ENCODE results near the gene CD151.

The CD151 gene

DNA sequence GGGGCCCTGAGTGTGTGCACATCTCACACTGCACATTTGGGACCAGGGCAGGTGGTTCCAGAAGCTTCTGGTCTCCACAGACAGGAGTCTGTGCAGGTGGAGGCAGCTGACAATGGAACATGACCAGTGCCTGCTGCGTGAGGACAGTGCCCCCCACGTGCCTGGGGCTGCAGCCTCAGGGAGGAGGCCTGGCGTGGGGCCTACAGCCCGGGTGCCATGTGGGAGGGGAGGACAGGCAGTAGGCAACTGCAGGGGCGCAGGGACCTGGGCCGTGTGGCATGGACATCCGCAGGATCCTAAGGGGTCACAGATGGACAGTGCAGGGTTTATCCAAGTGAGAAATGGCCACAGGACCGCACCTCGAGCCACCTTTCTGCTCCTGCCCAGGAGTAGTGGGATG lies 38.7 kb downstream of the CD151 start:
- no peak for DNase-seq (ENCODE audit: low spot score)

DNA sequence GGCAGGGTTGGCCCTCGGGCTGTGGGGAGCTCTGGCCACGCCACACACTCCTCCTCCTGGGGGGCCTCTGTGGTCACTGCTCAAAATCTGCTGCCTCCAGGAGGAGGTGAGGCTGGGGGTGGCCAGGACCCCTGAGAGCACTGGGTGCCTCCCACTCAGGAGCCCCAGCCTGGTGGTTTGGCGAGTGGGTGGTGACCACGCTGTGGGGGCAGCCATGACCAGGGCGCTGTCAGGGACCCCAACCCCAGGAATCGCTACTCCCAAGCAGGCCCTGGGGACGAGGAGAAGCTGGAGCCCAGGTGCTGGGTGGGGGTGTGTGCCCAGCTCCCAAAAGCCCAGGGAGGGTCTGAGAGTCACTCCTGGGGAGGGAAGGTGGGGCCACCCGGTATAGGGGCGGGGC lies 40.0 kb downstream of the CD151 start:
- no peak for DNase-seq (ENCODE audit: low spot score)

DNA sequence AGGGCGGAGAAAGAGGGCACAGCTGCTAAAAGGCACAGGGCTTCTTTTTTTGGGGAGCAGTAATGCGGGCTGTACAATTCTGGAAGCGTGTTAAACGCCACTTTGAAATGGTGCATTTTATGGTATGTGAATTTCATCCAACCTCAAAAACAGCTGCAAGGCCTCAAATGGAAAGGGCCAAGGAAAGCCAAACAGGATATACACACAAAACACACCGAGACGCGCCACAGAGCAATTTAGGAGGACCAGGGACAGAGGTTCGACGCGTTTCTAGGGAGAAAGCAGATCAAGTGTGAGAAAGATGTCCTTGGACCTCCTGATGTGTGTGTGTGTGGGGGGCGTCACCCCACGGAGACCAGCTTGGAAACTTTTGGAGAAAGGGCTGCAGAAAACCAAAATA lies 41.0 kb downstream of the CD151 start:
- DNase-seq (ENCODE audit: low spot score) = no peak

DNA sequence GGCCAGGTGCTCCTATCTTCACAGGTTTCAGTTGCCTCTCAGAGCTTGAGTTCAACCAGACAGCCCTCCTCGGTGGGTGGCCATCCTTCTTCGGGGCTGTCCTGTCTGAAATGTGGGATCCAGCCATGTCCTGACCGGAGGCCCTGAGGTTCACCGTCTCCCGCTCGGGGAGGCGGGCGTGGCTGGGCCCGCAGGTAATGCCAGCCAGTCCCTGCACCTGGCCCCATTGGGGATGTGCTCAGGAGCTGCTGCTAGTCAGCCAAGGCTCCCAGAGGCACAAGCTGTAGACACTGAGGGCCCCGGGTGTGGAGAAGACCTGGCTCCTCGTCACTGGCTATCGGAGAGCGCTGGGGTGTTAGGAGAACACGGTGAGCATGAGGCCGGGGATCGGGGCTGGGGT lies 42.5 kb downstream of the CD151 start:
- no peak for DNase-seq (ENCODE audit: low spot score)

DNA sequence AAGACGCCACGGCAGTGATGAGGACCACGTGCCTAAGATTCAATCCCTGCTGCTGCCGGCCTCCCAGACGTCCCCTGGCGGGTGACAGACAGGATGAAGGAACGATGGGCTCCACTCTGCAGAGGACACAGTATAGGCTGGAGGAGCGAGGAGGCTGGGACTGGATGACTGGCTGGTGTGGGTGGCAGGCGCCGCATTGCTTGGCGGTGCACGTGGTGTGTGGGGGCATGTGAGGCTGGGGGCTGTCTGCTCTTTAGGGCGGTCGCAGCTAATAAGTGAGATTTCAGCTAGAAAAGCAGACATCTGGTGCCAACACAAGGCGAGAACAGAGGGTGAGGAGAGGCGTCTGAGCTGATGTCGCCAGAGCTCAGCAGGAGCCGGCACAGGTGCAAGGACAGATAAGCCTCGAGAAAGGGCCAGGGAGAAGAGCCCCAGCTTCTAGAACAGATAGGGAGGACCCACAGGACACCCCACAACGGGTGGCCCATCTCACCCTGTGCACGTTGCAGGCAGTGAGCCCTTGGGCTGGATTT lies 43.1 kb downstream of the CD151 start:
- no peak for DNase-seq (ENCODE audit: low spot score)

DNA sequence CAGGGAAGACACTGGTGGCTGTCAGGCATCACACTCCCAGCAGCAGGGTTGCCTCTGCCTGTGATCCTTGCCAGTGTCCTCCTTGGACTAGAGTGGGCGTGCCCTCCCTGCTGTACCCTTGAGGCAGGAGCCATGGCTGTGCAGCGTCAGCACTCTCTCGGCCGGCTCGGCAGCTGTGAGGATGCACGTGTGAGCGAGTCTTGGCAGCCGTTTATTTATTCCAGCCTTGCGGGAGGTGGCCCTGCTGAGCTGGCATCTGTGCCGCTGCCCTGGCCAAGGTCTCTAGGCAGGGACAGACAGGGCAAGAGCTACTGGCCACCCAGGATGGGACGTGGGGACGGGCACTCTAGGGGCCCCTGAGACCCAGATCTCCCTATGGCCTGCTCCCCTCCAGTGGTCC lies 43.8 kb downstream of the CD151 start:
- no peak for DNase-seq (ENCODE audit: low spot score)

DNA sequence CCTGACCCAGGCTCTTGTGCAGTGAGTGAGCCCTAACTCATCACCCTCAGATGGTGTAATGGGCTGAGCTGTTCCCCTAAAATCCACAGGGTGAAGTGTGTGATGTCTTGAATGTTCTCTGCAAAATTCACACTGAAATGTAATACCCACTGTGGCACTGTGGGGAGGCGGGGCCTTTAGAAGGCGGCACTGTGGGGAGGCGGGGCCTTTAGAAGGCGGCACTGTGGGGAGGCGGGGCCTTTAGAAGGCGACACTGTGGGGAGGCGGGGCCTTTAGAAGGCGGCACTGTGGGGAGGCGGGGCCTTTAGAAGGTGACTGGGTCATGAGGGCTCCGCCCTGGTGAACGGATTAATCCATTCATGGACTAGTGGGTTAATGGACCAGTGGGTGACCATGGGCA lies 44.8 kb downstream of the CD151 start:
- no peak for DNase-seq (ENCODE audit: low spot score)

DNA sequence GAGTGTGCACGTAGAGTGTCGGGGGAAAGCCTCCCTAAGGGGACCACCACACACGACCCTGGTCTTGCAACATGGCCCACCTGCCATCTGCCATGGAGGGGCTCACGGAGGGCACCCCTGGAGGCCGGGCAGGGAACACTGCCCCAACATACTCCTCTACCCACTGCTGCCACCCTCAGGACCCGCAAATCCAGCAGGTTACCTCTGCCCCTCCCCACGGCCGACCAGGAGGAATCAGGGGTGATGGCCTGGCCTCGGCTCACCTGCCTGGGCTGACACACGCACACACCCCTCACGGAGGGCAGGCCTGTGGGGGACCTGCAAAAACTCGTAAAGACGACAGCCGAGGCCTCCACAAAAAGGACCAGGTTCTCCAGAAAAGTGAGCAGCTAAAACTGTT lies 47.7 kb downstream of the CD151 start:
- DNase-seq (ENCODE audit: low spot score) = no peak

DNA sequence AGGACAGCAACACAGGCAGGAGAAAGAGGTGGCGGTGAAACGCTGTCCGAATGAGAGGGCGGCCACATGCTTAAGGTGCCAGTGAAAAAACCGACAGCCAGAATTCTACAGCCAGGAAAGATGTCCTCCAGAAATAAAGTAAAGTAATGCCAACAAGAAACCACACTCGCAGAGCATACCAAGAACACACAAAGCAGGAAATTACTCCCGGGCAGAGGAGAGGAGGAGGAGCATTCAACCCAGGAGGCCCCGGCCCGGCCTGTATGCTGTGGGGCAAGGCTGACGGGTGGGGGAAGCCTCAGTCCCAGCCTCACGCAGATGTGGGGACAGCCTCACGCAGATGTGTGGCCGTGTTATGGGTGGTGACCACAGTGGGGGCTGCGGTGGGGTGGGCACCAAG lies 49.8 kb downstream of the CD151 start:
- no peak for DNase-seq (ENCODE audit: low spot score)

DNA sequence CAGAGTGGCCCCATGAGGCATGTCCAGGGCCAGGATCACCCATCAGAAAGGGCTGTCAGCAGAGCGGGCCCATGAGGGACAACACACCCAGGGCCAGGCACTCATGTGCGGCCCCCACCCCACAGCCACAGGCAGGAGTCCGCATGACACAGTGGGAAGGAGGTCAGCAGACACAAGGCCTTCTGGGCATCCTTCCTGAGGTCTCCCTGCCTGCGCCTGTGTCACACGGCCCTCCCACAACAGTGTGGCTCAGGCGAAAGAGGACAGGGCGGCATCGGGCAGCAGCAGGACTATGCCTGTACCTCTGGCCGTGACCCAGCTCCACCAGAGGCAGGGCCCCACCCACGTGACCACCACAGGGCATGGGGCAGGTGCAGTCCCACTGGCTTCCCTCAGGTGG lies 50.8 kb downstream of the CD151 start:
- DNase-seq (ENCODE audit: low spot score) = no peak

DNA sequence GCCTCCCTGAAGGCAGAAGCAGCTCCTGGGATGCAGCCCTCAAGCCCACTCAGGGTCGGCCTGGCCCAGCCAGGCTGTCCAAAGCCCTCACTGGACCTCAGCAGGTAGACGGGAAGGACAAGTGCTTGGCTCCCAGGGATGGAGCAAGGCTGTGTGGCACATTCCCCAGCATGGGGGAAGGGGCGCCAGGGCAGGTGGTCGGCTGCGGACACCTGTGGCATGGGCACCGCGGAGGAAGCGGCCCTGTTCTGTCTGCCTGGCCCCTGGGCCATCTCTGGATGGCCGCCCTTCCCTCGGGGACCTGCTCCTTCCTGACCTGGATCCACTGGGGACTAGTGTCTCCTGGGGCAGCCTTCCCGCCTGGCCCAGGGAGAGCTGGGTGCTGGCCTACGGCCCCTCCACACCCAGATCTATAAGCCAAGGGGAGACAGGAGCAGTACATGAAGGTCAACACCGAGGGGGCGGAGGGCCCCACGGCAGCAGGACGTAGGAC lies 51.9 kb downstream of the CD151 start:
- no peak for DNase-seq (ENCODE audit: low spot score)

DNA sequence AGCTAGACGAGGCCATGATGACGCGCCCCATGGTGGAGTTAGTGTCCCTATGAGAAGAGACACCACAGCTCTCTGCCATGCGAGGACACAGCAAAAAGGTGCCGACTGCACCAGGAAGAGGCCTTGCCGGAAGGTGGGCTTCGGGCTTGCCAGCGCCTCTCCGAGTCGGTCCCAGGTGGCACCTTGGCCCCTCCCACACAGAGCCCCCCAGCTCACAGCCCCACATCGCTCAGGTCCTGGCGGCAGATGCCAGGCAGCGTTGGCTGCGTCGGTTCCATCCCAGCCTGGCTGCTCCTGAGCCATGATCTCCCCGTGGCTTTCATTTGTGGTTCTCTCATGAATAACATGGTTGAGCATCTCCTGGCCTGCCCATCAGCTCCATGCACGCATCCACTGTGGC lies 53.8 kb downstream of the CD151 start:
- no peak for DNase-seq (ENCODE audit: low spot score)

DNA sequence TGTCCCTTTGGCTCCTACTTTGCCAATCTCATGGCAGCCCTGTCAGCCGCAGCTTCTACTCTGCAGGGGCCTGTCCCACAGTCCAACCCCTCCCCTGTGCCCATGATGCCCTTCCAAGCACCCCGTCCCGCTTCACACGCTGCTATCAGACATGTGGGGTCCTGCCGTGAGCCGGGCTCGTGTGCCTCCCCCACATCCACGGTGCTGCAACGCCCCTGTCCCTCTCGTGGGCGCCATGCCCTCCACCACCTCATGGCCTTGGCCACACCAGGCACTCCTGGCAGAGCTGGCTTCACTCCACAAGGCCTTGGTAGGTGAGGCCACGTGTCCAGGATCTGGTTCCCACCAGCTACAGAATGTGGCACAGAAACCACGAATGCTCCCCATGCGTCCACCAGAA lies 54.8 kb downstream of the CD151 start:
- DNase-seq (ENCODE audit: low spot score) = no peak
